IMR-90 (cell line): Measurements from ENCODE around the gene NUAK1.

Experiments used
- CEBPB ChIP-seq: IDR thresholded peaks from 2 replicates; pipeline ENCODE4 v1.6.1; 2012; ENCODE audit warnings: low read depth, low read length, improper control_type of control experiment
- CHD1 ChIP-seq: IDR thresholded peaks from 2 replicates; pipeline ENCODE4 v1.6.1; 2012; ENCODE audit warnings: low read depth, low read length, improper control_type of control experiment
- CTCF ChIP-seq: conservative IDR thresholded peaks from 2 replicates; pipeline ENCODE4 v1.5.1; 2012; ENCODE audit warnings: mild to moderate bottlenecking, low read depth, low read length, improper control_type of control experiment
- ELK1 ChIP-seq: fragments of 150-350 bp; IDR thresholded peaks from 2 replicates; pipeline ENCODE4 v1.6.1; 2016; ENCODE audit warnings: low read depth, mild to moderate bottlenecking, low read length, moderate library complexity, borderline replicate concordance
- MAFK ChIP-seq: IDR thresholded peaks from 2 replicates; pipeline ENCODE4 v1.6.1; 2012; ENCODE audit warnings: low read depth, low read length, improper control_type of control experiment
- MXI1 ChIP-seq: IDR thresholded peaks from 2 replicates; pipeline ENCODE4 v1.6.1; 2012; ENCODE audit warnings: low read depth, mild to moderate bottlenecking, low read length, moderate library complexity, borderline replicate concordance
- POLR2A ChIP-seq: IDR thresholded peaks from 2 replicates; pipeline ENCODE4 v1.6.1; 2012; ENCODE audit warnings: mild to moderate bottlenecking, low read depth, low read length
- SMC3 ChIP-seq: fragments of 150-350 bp; IDR thresholded peaks from 2 replicates; pipeline ENCODE4 v1.6.1; 2016; ENCODE audit warnings: low read depth, mild to moderate bottlenecking, antibody characterized with exemption, low read length, moderate library complexity
- USF2 ChIP-seq: fragments of 150-350 bp; IDR thresholded peaks from 2 replicates; pipeline ENCODE4 v1.6.1; 2017; ENCODE audit warnings: mild to moderate bottlenecking, antibody characterized with exemption, low read length, low read depth

- TF ChIP-seq CTCF, result no peak
- no peak for TF ChIP-seq ELK1
- TF ChIP-seq MXI1, result no peak
- no peak for TF ChIP-seq POLR2A
- no peak for TF ChIP-seq CHD1
- peak; percentile 62 for TF ChIP-seq MAFK
- TF ChIP-seq SMC3, result no peak
- no peak for TF ChIP-seq CEBPB
- TF ChIP-seq USF2, result no peak
Measured at GRCh38 chr12:106141003-106141402, 2.2 kb upstream of the NUAK1 start.
